22Rv1 (cell line): Measurements from ENCODE around the gene THSD4.
"Not testable (repeated sequence)": the region's sequence is repeated elsewhere in the genome, so short reads cannot be mapped to it uniquely, and the experiment has no call there.

Experiments used
- H3K27ac ChIP-seq: fragments of 450-650 bp; 2 replicates; pipeline ENCODE4 v1.5.1; 2017
- CTCF ChIP-seq: fragments of 450-650 bp; IDR thresholded peaks from 2 replicates; pipeline ENCODE4 v1.5.1; 2017; ENCODE audit warnings: mild to moderate bottlenecking
- ZFX ChIP-seq: fragments of 450-650 bp; IDR thresholded peaks from 2 replicates; pipeline ENCODE4 v1.6.1; 2017; ENCODE audit warnings: antibody characterized with exemption, borderline replicate concordance

THSD4 gene

GRCh38 chr15:71120428-71120944 is 5.2 kb downstream of the THSD4 start:
- no peak overlapping the region for H3K27ac ChIP-seq
- TF ChIP-seq CTCF = no peak
- no peak for TF ChIP-seq ZFX

GRCh38 chr15:71121442-71121841 is 6.2 kb downstream of the THSD4 start:
- H3K27ac ChIP-seq = no peak overlapping the region
- no peak for TF ChIP-seq ZFX

- TF ChIP-seq CTCF (no peak), ZFX (no peak)
- no peak overlapping the region for H3K27ac ChIP-seq
Measured at GRCh38 chr15:71124937-71125790, 9.9 kb downstream of the THSD4 start.

GRCh38 chr15:71125831-71126450 is 10.7 kb downstream of the THSD4 start:
- H3K27ac ChIP-seq = no peak overlapping the region
- TF ChIP-seq ZFX (no peak), CTCF (no peak)

GRCh38 chr15:71127083-71127482 is 11.8 kb downstream of the THSD4 start:
- H3K27ac ChIP-seq = no peak overlapping the region
- TF ChIP-seq ZFX (no peak), CTCF (no peak)

DNA sequence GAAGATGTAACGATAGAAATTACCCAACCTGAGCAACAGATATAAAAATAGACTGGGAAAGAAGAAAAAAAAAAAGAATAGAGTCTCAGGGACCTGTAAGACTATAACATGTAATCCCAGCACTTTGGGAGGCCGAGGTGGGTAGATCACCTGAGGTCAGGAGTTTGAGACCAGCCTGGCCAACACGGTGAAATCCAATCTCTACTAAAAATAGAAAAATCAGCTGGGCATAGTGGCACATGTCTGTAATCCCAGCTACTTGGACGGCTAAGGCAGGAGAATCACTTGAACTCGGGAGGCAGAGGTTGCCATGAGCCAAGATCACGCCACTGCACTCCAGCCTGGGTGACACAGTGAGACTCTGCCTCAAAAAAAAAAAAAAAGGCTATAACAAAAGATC is 12.9 kb downstream of the THSD4 start:
- H3K27ac ChIP-seq = not testable (repeated sequence)

GRCh38 chr15:71128939-71129562 is 13.8 kb downstream of the THSD4 start:
- H3K27ac ChIP-seq = no peak overlapping the region
- no peak for TF ChIP-seq ZFX
- no peak for TF ChIP-seq CTCF

- H3K27ac ChIP-seq = no peak overlapping the region
- no peak for TF ChIP-seq CTCF
- no peak for TF ChIP-seq ZFX
Measured at GRCh38 chr15:71129669-71130068, 14.4 kb downstream of the THSD4 start.
